ENCODE results near the gene NTRK2.

DNA sequence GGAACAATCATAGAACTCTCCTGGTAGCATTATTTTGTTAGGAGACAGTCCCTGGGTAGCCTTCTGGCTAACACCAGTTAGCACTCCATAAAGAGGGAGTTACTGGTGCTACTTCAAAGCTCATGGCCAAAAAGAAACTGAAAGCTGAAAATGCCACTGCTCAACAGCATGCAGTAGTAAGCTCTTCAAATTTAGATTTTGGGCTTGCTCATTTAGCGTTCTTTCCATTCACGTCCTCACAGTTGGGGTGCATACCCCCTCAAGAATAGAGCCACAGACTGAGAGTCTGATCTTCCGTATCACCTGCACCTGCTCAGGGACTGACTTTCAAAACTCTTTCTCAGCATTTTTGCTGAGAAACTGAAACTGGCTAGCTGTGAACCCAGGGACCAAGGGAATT is 24.7 kb downstream of the NTRK2 start:
- TF ChIP-seq, protein P1, sequence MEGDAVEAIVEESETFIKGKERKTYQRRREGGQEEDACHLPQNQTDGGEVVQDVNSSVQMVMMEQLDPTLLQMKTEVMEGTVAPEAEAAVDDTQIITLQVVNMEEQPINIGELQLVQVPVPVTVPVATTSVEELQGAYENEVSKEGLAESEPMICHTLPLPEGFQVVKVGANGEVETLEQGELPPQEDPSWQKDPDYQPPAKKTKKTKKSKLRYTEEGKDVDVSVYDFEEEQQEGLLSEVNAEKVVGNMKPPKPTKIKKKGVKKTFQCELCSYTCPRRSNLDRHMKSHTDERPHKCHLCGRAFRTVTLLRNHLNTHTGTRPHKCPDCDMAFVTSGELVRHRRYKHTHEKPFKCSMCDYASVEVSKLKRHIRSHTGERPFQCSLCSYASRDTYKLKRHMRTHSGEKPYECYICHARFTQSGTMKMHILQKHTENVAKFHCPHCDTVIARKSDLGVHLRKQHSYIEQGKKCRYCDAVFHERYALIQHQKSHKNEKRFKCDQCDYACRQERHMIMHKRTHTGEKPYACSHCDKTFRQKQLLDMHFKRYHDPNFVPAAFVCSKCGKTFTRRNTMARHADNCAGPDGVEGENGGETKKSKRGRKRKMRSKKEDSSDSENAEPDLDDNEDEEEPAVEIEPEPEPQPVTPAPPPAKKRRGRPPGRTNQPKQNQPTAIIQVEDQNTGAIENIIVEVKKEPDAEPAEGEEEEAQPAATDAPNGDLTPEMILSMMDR (conservative IDR thresholded peaks at IDR 0.05; ENCODE audit: low read length), result no peak
- TF ChIP-seq EZH2phosphoT487 (IDR thresholded peaks at IDR 0.05; ENCODE audit: borderline replicate concordance, low read depth, low read length), result no peak

Data from OCI-LY7 (cell line).